GM23248 (cell line): ENCODE data around the gene FAM120A. TPM values are rescaled to one million over a fixed set of nuclear protein-coding genes. Genes with fewer than 3 reads are reported as not detected.

Experiments
- DNase-seq: peaks from one replicate; pipeline ENCODE4 v3.0.0-alpha.2; 2015
- H2AFZ ChIP-seq: fragments of 200-600 bp; sonication (generic); 2 replicates; pipeline ENCODE4 v1.6.1; 2016; ENCODE audit warnings: antibody characterized with exemption
- H3F3A ChIP-seq: fragments of 200-600 bp; sonication (generic); 2 replicates; pipeline ENCODE4 v1.6.1; 2016; ENCODE audit warnings: mild to moderate bottlenecking, antibody characterized with exemption, mixed run types; ENCODE audit not compliant: insufficient read depth
- H3K27ac ChIP-seq: fragments of 200-600 bp; sonication (generic); 2 replicates; pipeline ENCODE4 v1.5.1; 2016; ENCODE audit warnings: mild to moderate bottlenecking
- H3K27me3 ChIP-seq: fragments of 200-600 bp; sonication (generic); replicated peaks from 2 replicates; pipeline ENCODE4 v1.6.1; 2016; ENCODE audit warnings: mild to moderate bottlenecking; ENCODE audit not compliant: insufficient read depth
- H3K36me3 ChIP-seq: fragments of 200-600 bp; sonication (generic); 2 replicates; pipeline ENCODE4 v1.6.1; 2016; ENCODE audit warnings: low read depth, mild to moderate bottlenecking
- H3K4me1 ChIP-seq: fragments of 200-600 bp; sonication (generic); 2 replicates; pipeline ENCODE4 v1.6.1; 2016; ENCODE audit warnings: mild to moderate bottlenecking; ENCODE audit not compliant: insufficient read depth
- H3K4me2 ChIP-seq: fragments of 200-600 bp; sonication (generic); one replicate; pipeline ENCODE4 v1.6.1; 2016; ENCODE audit warnings: mild to moderate bottlenecking; ENCODE audit not compliant: unreplicated experiment
- H3K4me3 ChIP-seq: fragments of 200-600 bp; sonication (generic); 2 replicates; pipeline ENCODE4 v1.5.1; 2016; ENCODE audit warnings: mild to moderate bottlenecking
- H3K79me2 ChIP-seq: fragments of 200-600 bp; sonication (generic); 2 replicates; pipeline ENCODE4 v1.6.1; 2016; ENCODE audit warnings: mild to moderate bottlenecking; ENCODE audit not compliant: insufficient read depth
- H3K9ac ChIP-seq: fragments of 200-600 bp; sonication (generic); 2 replicates; pipeline ENCODE4 v1.6.1; 2016; ENCODE audit warnings: mild to moderate bottlenecking
- H3K9me2 ChIP-seq: fragments of 200-600 bp; sonication (generic); 2 replicates; pipeline ENCODE4 v1.6.1; 2016; ENCODE audit warnings: mixed run types, mild to moderate bottlenecking, moderate library complexity; ENCODE audit not compliant: insufficient read depth
- H3K9me3 ChIP-seq: fragments of 200-600 bp; sonication (generic); one replicate; pipeline ENCODE4 v1.6.1; 2017; ENCODE audit warnings: low read depth
- H4K20me1 ChIP-seq: fragments of 200-600 bp; sonication (generic); 2 replicates; pipeline ENCODE4 v1.6.0; 2016; ENCODE audit not compliant: insufficient read depth
- EZH2 ChIP-seq: fragments of 200-600 bp; sonication (generic); IDR thresholded peaks from 2 replicates; pipeline ENCODE4 v1.6.1; 2018; ENCODE audit warnings: antibody characterized with exemption, mild to moderate bottlenecking; ENCODE audit not compliant: insufficient read depth, poor library complexity, severe bottlenecking
- EZH2phosphoT487 ChIP-seq: fragments of 200-600 bp; sonication (generic); IDR thresholded peaks from 2 replicates; pipeline ENCODE4 v1.6.1; 2018; ENCODE audit warnings: antibody characterized with exemption, moderate library complexity, mild to moderate bottlenecking, low read depth; ENCODE audit not compliant: insufficient read depth
- WGBS, 2 experiments: methylation state at CpG; one replicate each; pipeline ENCODE4 v1.1.6; 2015 to 2017; ENCODE audit warnings: low lambda C conversion rate in 2 of 2, low coverage in 1 of 2; ENCODE audit errors: missing lambda C conversion rate in 2 of 2; 5-methylcytosine and 5-hydroxymethylcytosine counted together
- in situ Hi-C: fragments of 300-500 bp; cut with MboI; formaldehyde crosslinking; loops from 2 replicates; pipeline ENCODE4 v1.15.0; 2020
- polyA plus RNA-seq: library from polyadenylated mRNA; unstranded; fragments of >200 nt; fragmentation: Nextera tagmentation; extraction: Ambion mirVana; gene quantifications from 2 replicates; pipeline ENCODE4 v1.2.1, GENCODE V29; 2016
- total RNA-seq: library from RNA; depleted of rRNA; stranded (reverse); fragments of >200 nt; shearing (Covaris generic); gene quantifications from 2 replicates; pipeline ENCODE4 v1.2.3, GENCODE V29; 2014

FAM120A gene
- total and polyA plus RNA-seq, 2 experiments from 2014 or later = 28.9 to 90.5 TPM

DNA sequence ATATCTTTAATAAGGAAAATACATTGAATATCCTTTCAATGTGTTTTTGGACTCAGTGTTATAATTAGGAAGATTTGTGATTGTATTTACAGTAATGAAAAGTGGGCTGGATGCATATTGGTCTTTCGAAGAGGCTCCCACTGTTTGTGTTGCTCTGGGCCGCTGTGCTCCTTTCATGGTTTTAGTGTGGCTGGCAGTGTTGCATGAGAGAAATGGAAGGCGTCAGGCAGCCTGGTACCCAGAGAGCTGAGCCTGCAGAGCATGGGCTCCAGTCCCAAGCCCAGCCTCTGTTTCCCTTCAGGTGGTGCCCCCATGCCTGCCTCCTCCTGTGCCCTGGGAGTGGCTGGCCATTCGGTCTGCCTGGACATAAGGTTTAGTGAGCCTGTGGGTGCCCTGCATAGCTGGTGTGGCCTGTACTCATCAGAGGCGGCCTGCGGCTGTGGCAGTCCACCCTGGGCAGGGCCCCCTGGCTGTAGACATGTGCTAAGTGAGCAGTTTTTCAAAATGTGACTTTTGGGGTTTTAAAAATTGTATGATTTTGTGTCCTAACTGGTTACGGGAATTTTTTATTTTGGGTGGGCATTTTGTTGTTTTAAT lies 29.3 kb downstream of the FAM120A start:
- peaks cover 16% of the 10 kb centered on the region; the same call in 1 of the 2 replicates for H3K36me3 ChIP-seq

DNA sequence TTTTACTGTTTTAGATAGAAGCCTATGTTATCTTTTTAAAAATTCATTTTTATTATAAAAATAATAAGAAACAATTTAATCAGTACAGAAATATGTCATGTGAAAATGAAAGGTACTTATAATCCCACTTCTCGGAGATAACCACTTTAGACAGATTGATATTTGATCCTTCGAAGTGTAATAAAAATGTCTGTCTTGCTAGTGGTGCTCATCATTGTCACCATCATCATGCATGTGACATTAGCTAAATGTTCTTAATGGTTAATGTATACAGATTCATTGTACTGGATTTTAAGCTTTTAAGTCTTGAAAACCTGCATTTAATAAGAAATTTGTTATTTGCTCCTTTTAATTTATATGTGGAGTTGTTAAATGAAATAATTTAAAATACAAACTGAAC lies 32.0 kb downstream of the FAM120A start:
- DNase-seq = no peak
- no peak for TF ChIP-seq EZH2
- no peak for TF ChIP-seq EZH2phosphoT487
- Histone ChIP-seq H3K9ac (no peak overlapping the region), H2AFZ (no peak overlapping the region), H4K20me1 (no peaks in the 10 kb centered on the region), H3K4me1 (no peaks in the 10 kb centered on the region), H3K4me3 (no peak overlapping the region), H3K9me2 (no peaks in the 10 kb centered on the region), H3K27me3 (no peaks in the 10 kb centered on the region), H3K36me3 (no peaks in the 10 kb centered on the region; the same call in 1 of the 2 replicates), H3K27ac (no peak overlapping the region), H3K4me2 (no peak overlapping the region), H3F3A (no peaks in the 10 kb centered on the region), H3K9me3 (no peaks in the 10 kb centered on the region), H3K79me2 (peaks cover 100% of the 10 kb centered on the region)
- in situ Hi-C loops = no loop called here
- 97 to 98% methylated on average over 2 of the region's 2 CpGs for WGBS, 2 experiments

More for the DNA sequence above, 29.3 kb downstream of the FAM120A start:
- no peaks in the 10 kb centered on the region for H3K9me3 ChIP-seq
- H3K9ac ChIP-seq = no peak overlapping the region
- H2AFZ ChIP-seq = no peak overlapping the region
- no peaks in the 10 kb centered on the region for H3K4me1 ChIP-seq
- no peak overlapping the region for H3K27ac ChIP-seq
- H3K9me2 ChIP-seq = no peaks in the 10 kb centered on the region
- no peaks in the 10 kb centered on the region for H3K27me3 ChIP-seq
- TF ChIP-seq EZH2phosphoT487 (no peak), EZH2 (no peak)
- WGBS, 2 experiments = 91% methylated on average over 7 of the region's 7 CpGs
- no peak overlapping the region for H3K4me3 ChIP-seq
- H3K79me2 ChIP-seq = peaks cover 100% of the 10 kb centered on the region
- H3F3A ChIP-seq = no peaks in the 10 kb centered on the region; the same call in 1 of the 2 replicates
- in situ Hi-C loops = no loop called here
- 0 out of 2 replicates have a peak, but pooled peaks cover 10% of the 10 kb centered on the region for H4K20me1 ChIP-seq
- no peak overlapping the region for H3K4me2 ChIP-seq
- DNase-seq = no peak

DNA sequence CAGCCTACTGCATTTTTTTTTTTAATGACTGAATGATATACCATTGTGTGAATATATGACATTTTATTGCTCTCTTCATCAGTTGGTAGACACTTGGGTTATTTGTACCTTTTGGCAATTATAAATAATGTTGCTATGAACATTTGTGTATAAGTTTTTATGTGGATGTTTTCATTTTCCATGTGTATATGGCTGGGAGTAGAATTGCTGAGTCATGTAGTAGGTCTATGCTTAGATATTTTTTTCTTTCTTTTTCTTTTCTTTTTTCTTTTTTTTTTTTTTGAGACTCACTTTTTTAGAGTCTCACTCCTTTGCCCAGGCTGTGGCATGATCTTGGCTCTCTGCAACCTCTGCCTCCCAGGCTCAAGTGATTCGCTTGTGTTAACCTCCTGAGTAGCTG lies 34.8 kb downstream of the FAM120A start:
- Histone ChIP-seq H3K27ac (no peak overlapping the region), H3F3A (no peaks in the 10 kb centered on the region), H3K4me2 (no peak overlapping the region), H3K27me3 (no peaks in the 10 kb centered on the region), H3K9me2 (no peaks in the 10 kb centered on the region), H3K9me3 (no peaks in the 10 kb centered on the region), H3K79me2 (peaks cover 100% of the 10 kb centered on the region), H4K20me1 (no peaks in the 10 kb centered on the region), H3K4me1 (no peaks in the 10 kb centered on the region), H3K4me3 (no peak overlapping the region), H2AFZ (no peak overlapping the region), H3K36me3 (peaks cover 4% of the 10 kb centered on the region; the same call in 1 of the 2 replicates), H3K9ac (no peak overlapping the region)
- in situ Hi-C loops = no loop called here
- 92 to 96% methylated on average over 1 of the region's 1 CpG for WGBS, 2 experiments
- DNase-seq = peak; percentile 21
- TF ChIP-seq EZH2 (no peak), EZH2phosphoT487 (no peak)

DNA sequence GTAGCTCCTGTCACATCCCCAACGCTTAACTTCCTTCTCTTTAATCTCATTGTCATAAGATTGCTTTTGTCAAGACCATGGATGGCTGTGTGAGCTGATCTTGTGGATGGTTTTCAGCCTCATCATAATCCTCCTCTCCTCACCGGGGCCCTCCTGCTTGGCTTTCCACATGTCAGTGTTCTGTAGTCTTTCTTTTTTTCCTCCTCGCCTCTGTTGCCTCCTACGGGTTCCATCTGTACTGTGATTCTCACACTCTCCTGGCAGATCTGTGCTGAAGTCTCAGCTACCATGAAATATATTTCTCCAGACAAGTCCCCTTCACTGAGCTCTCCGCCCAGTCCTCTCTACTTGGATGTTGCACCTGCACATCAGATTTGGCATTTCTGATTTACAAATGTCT lies 36.8 kb downstream of the FAM120A start:
- H3K9me2 ChIP-seq = no peaks in the 10 kb centered on the region
- H3K79me2 ChIP-seq = peaks cover 100% of the 10 kb centered on the region
- H3K4me2 ChIP-seq = no peak overlapping the region
- no peak overlapping the region for H3K27ac ChIP-seq
- 88 to 91% methylated on average over 5 of the region's 5 CpGs for WGBS, 2 experiments
- H2AFZ ChIP-seq = no peak overlapping the region
- H3K36me3 ChIP-seq = peaks cover 4% of the 10 kb centered on the region; the same call in 1 of the 2 replicates
- no peaks in the 10 kb centered on the region; the same call in 1 of the 2 replicates for H4K20me1 ChIP-seq
- no peak overlapping the region for H3K4me3 ChIP-seq
- in situ Hi-C loops = no loop called here
- no peak overlapping the region for H3K9ac ChIP-seq
- no peaks in the 10 kb centered on the region for H3F3A ChIP-seq
- H3K4me1 ChIP-seq = no peaks in the 10 kb centered on the region
- DNase-seq = no peak
- no peaks in the 10 kb centered on the region for H3K27me3 ChIP-seq
- no peak for TF ChIP-seq EZH2phosphoT487
- no peak for TF ChIP-seq EZH2
- H3K9me3 ChIP-seq = no peaks in the 10 kb centered on the region
